Endothelial cell of umbilical vein (primary cell): ENCODE measurements around the gene TSSK6. TPM values are rescaled to one million over a fixed set of nuclear protein-coding genes. Genes with fewer than 3 reads are reported as not detected.
A peak's percentile ranks its signal among the peaks of the same experiment; 100 is the strongest.

Experiments
- BruUV-seq: library from RNA; stranded (reverse); fragments of 400-500 nt; replicated peaks from 2 replicates; lab custom pipeline; 2021; lab: Mats Ljungman, UMichigan
- CTCF ChIA-PET: fragments of 300-600, 350-600 bp; sonication (Branson Sonifier 250); formaldehyde crosslinking; loops from one replicate; lab custom pipeline; 2021; ENCODE audit warnings: antibody characterized with exemption, inconsistent platforms; lab: Charles Lee
- POLR2A ChIA-PET: fragments of 300-600, 350-600 bp; sonication (Branson Sonifier 250); formaldehyde crosslinking; loops from one replicate; lab custom pipeline; 2021; ENCODE audit warnings: antibody characterized with exemption, inconsistent platforms; lab: Charles Lee
- DNase-seq: peaks from one replicate; pipeline ENCODE4 v3.0.0-alpha.2; 2011; ENCODE audit warnings: low read depth, low spot score
- FAIRE-seq: peaks from 2 replicates; lab custom pipeline; 2011; peaks lifted over from hg19 to GRCh38; lab: Jason Lieb, UNC
- H2AFZ ChIP-seq: 2 replicates; pipeline ENCODE4 v1.6.0; 2012; ENCODE audit warnings: low read depth, low read length, control low read depth, inconsistent platforms
- H3K27ac ChIP-seq: 2 replicates; pipeline ENCODE4 v1.5.1; 2011; ENCODE audit warnings: low read depth, mild to moderate bottlenecking, control low read depth, low read length, moderate library complexity; ENCODE audit not compliant: insufficient read depth
- H3K27me3 ChIP-seq, 2 experiments: 2 replicates each; pipeline versions ENCODE4 v1.6.0 to v1.6.1; 2011; ENCODE audit warnings: low read length in 2 of 2, mixed read lengths in 1 of 2; ENCODE audit not compliant: control insufficient read depth in 2 of 2, insufficient read depth in 2 of 2
- H3K36me3 ChIP-seq, 2 experiments: 2 replicates in 1 of 2; 3 replicates in 1 of 2; pipeline ENCODE4 v1.5.1; 2011; ENCODE audit warnings: low read length in 2 of 2, mild to moderate bottlenecking in 1 of 2, moderate library complexity in 1 of 2; ENCODE audit not compliant: control insufficient read depth in 2 of 2, insufficient read depth in 2 of 2; ENCODE audit errors: extremely low read depth in 1 of 2
- H3K4me1 ChIP-seq: 3 replicates; pipeline ENCODE4 v1.5.1; 2011; ENCODE audit warnings: mild to moderate bottlenecking, low read length; ENCODE audit not compliant: control insufficient read depth, insufficient read depth; ENCODE audit errors: extremely low read depth
- H3K4me2 ChIP-seq: 2 replicates; pipeline ENCODE4 v1.6.1; 2011; ENCODE audit warnings: low read length, control low read depth, mixed read lengths; ENCODE audit not compliant: insufficient read depth
- H3K4me3 ChIP-seq, 3 experiments: fragments of 200-600 bp in 1 of 3; sonication (generic), shearing (Covaris generic) in 1 of 3; replicated peaks in 1 of 3; 2 replicates each; pipeline ENCODE4 v1.5.1; 2011 to 2016; ENCODE audit warnings: control low read depth in 3 of 3, low read length in 3 of 3, mild to moderate bottlenecking in 2 of 3, inconsistent platforms in 1 of 3, low read depth in 1 of 3, moderate library complexity in 1 of 3; ENCODE audit not compliant: insufficient read depth in 1 of 3
- H3K79me2 ChIP-seq: 2 replicates; pipeline ENCODE4 v1.6.0; 2012; ENCODE audit warnings: low read length, inconsistent platforms; ENCODE audit not compliant: control insufficient read depth, insufficient read depth
- H3K9ac ChIP-seq: replicated peaks from 2 replicates; pipeline ENCODE3; 2011; ENCODE audit warnings: low read length, control low read depth; ENCODE audit not compliant: insufficient read depth; ENCODE audit errors: extremely low read depth
- H3K9me1 ChIP-seq: replicated peaks from 3 replicates; pipeline ENCODE4 v1.6.0; 2011; ENCODE audit warnings: mild to moderate bottlenecking, low read length; ENCODE audit not compliant: control insufficient read depth, insufficient read depth; ENCODE audit errors: extremely low read depth
- H3K9me3 ChIP-seq: replicated peaks from 2 replicates; pipeline ENCODE4 v1.5.1; 2012; ENCODE audit warnings: low read length, inconsistent platforms; ENCODE audit not compliant: control insufficient read depth, insufficient read depth
- H4K20me1 ChIP-seq: replicated peaks from 2 replicates; pipeline ENCODE3; 2011; ENCODE audit warnings: mild to moderate bottlenecking, low read length; ENCODE audit not compliant: control insufficient read depth, insufficient read depth; ENCODE audit errors: extremely low read depth
- EZH2 ChIP-seq: IDR thresholded peaks from 2 replicates; pipeline ENCODE4 v1.6.1; 2012; ENCODE audit warnings: borderline replicate concordance, low read depth, mild to moderate bottlenecking, moderate library complexity, low read length, inconsistent platforms; ENCODE audit not compliant: severe bottlenecking
- FOS ChIP-seq: IDR thresholded peaks from 2 replicates; pipeline ENCODE4 v1.6.1; 2011; ENCODE audit warnings: mild to moderate bottlenecking, low read length, moderate library complexity, borderline replicate concordance; ENCODE audit not compliant: insufficient read depth
- GATA2 ChIP-seq: IDR thresholded peaks from 2 replicates; pipeline ENCODE4 v1.7.0; 2011; ENCODE audit warnings: low read depth, mild to moderate bottlenecking, moderate library complexity, mixed read lengths, low read length; ENCODE audit not compliant: insufficient read length, insufficient read depth
- JUN ChIP-seq: IDR thresholded peaks from 2 replicates; pipeline ENCODE4 v1.6.1; 2011; ENCODE audit warnings: borderline replicate concordance, low read depth; ENCODE audit not compliant: insufficient read length, insufficient read depth
- MYC ChIP-seq: IDR thresholded peaks from one replicate; pipeline ENCODE4 v1.6.1; 2011; ENCODE audit warnings: mild to moderate bottlenecking, low read depth, low read length
- POLR2A ChIP-seq: IDR thresholded peaks from 2 replicates; pipeline ENCODE4 v1.6.1; 2012; ENCODE audit warnings: low read depth, mild to moderate bottlenecking, control low read depth, low read length
- POLR2AphosphoS5 ChIP-seq: IDR thresholded peaks from 2 replicates; pipeline ENCODE4 v1.6.1; 2012; ENCODE audit warnings: low read depth, mild to moderate bottlenecking, control low read depth, low read length, moderate library complexity; ENCODE audit not compliant: insufficient read depth
- dilution Hi-C: fragments of 300-500 bp; cut with MboI; formaldehyde crosslinking; loops from one replicate; pipeline ENCODE4 v1.15.0; 2019; ENCODE audit warnings: low sequenced_read_pairs; ENCODE audit not compliant: extremely low pct_ligation_motif_present
- intact Hi-C: fragments of 100-400 bp; cut with micrococcal nuclease; formaldehyde crosslinking; loops from one replicate; pipeline ENCODE4 v1.10.0; 2022
- polyA plus RNA-seq, 4 experiments: library from polyadenylated mRNA; depleted of rRNA in 3 of 4; stranded (reverse) in 3 of 4; unstranded in 1 of 4; fragments of >200 nt; gene quantifications; 2 replicates each; pipeline versions ENCODE4 v1.2.1 to v1.2.3, GENCODE V29; 2011 to 2012; ENCODE audit warnings: missing spikeins in 1 of 4
- total RNA-seq: library from RNA; stranded (reverse); gene quantifications from 2 replicates; pipeline ENCODE4 v1.2.3, GENCODE V29; 2021
- TF ChIP-seq, protein P1 (sequence below), 2 donors: IDR thresholded peaks; 1 replicate in 1 of 2; 2 replicates in 1 of 2; pipeline ENCODE4 v1.5.1; 2011; ENCODE audit warnings: low read length in 2 of 2, mild to moderate bottlenecking in 2 of 2, moderate library complexity in 2 of 2, control low read depth in 1 of 2, inconsistent platforms in 1 of 2, low read depth in 1 of 2; ENCODE audit not compliant: insufficient read depth in 1 of 2; ENCODE audit errors: extremely low read depth in 1 of 2
- TF ChIP-seq, protein P2 (sequence below): IDR thresholded peaks from 2 replicates; pipeline ENCODE4 v1.6.1; 2011; ENCODE audit not compliant: insufficient read depth, insufficient read length

Gene TSSK6
- total and polyA plus RNA-seq, 2 donors (not counting 3 experiments of a cell fraction or from before 2014, with no cell fraction given): 0.76 to 0.82 TPM

DNA sequence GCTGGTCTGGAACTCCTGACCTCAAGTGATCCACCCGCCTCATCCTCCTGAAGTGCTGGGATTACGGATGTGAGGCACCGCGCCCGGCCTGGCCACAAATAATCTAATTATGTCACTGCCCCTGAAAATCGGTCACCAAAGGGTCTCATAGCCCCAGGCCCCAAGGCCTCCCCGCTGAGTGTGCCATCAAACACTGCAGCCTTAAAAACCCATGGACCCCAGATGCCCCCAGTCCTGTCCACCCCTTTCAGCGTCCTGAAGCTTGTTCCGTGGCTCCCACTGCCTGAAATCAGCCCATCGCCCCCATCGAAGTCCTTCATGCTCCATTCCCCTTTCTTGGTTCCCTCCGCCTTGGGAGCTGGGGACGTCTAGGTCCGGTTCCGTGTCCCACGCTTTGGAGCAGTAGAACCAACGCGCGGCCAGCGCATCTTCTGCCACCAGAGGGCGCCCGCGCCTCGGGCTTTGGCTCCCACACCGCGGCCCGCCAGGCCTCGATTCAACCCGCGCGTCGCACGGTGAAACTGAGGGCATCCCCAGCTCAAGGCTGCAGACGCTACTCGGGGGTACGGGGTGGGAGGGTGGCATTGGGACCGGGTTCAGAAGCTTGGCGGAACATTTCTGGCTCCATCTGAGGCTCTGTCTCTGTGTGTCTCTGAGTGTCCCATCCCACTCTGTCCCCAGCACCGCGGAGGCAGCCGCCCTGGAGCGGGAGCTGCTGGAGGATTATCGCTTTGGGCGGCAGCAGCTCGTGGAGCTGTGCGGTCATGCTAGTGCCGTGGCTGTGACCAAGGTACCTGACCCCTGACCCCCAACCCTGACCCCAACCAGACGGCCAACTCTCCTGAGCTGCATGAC, 16.8 kb upstream of the TSSK6 start:
- ChIA-PET CTCF (interaction anchor here (0.8 to 5.6 kb wide), 20 partner anchors 9 to 520 kb away, joined by 3 to 45 read pairs (median 4); partner anchors contain the start of genes GMIP and ZNF101), POLR2A (no interaction called here)
- TF ChIP-seq, protein P1, sequence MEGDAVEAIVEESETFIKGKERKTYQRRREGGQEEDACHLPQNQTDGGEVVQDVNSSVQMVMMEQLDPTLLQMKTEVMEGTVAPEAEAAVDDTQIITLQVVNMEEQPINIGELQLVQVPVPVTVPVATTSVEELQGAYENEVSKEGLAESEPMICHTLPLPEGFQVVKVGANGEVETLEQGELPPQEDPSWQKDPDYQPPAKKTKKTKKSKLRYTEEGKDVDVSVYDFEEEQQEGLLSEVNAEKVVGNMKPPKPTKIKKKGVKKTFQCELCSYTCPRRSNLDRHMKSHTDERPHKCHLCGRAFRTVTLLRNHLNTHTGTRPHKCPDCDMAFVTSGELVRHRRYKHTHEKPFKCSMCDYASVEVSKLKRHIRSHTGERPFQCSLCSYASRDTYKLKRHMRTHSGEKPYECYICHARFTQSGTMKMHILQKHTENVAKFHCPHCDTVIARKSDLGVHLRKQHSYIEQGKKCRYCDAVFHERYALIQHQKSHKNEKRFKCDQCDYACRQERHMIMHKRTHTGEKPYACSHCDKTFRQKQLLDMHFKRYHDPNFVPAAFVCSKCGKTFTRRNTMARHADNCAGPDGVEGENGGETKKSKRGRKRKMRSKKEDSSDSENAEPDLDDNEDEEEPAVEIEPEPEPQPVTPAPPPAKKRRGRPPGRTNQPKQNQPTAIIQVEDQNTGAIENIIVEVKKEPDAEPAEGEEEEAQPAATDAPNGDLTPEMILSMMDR (IDR thresholded peaks at IDR 0.05; ENCODE audit: extremely low read depth in 1 of 2, insufficient read depth in 1 of 2, low read depth in 1 of 2, low read length in 2 of 2): peak; percentile 96 to 99
- no peak for TF ChIP-seq EZH2
- intact Hi-C loops (loop anchor here (1.0 kb wide), 2 partner anchors 22 to 112 kb away; no protein-coding TSS in a partner anchor), dilution Hi-C loops (no loop called here)
- Histone ChIP-seq H3K9ac (no peak overlapping the region), H3K9me1 (no peaks in the 10 kb centered on the region), H3K4me3 (no peak overlapping the region), H2AFZ (no peak overlapping the region), H3K79me2 (no peaks in the 10 kb centered on the region), H3K4me1 (no peaks in the 10 kb centered on the region), H3K27me3 (no peaks in the 10 kb centered on the region), H3K27ac (no peak overlapping the region), H3K4me2 (no peak overlapping the region), H3K36me3 (no peaks in the 10 kb centered on the region), H4K20me1 (no peaks in the 10 kb centered on the region), H3K9me3 (no peaks in the 10 kb centered on the region)
- DNase-seq (peak; percentile 44), FAIRE-seq (peak; percentile 76)
- TSS peak; percentile 13 for BruUV-seq

DNA sequence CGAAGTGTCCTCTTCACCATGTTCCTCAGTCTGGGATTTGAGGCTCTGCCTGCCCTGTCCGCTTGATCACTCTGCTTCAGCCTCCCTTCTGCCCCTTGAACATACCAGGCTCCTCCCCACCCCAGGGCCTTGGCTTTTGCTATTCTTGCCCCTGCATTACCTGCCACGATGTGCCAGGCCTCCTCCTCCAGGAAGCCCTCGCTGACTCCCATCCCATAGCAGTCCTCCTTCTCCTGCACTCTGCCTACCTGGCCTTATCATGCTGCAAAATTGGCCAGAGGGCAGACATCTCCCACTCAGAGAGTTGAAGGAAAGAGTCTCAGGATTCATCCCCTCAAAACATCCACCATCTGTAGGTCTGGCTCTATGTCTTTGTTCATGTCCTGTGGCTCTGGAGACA, 15.5 kb upstream of the TSSK6 start:
- no TSS peak for BruUV-seq
- Histone ChIP-seq H4K20me1 (no peaks in the 10 kb centered on the region), H3K27ac (no peak overlapping the region), H3K27me3 (no peaks in the 10 kb centered on the region), H3K9me3 (no peaks in the 10 kb centered on the region), H3K4me3 (no peak overlapping the region), H3K79me2 (no peaks in the 10 kb centered on the region), H2AFZ (no peak overlapping the region), H3K9me1 (no peaks in the 10 kb centered on the region), H3K9ac (no peak overlapping the region), H3K4me2 (no peak overlapping the region), H3K36me3 (no peaks in the 10 kb centered on the region), H3K4me1 (no peaks in the 10 kb centered on the region)
- DNase-seq: no peak
- ChIA-PET POLR2A (no interaction called here), CTCF (interaction anchor here (0.6 to 5.6 kb wide), 9 partner anchors 10 to 521 kb away, joined by 3 to 45 read pairs (median 8); partner anchors contain the start of gene GMIP)
- no peak for TF ChIP-seq EZH2
- no peak for TF ChIP-seq POLR2AphosphoS5
- TF ChIP-seq, protein P2, sequence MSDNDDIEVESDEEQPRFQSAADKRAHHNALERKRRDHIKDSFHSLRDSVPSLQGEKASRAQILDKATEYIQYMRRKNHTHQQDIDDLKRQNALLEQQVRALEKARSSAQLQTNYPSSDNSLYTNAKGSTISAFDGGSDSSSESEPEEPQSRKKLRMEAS: no peak
- TF ChIP-seq MYC: no peak
- TF ChIP-seq FOS: no peak
- no peak for TF ChIP-seq POLR2A
- TF ChIP-seq GATA2: no peak
- TF ChIP-seq, protein P1 (IDR thresholded peaks at IDR 0.05; ENCODE audit: extremely low read depth in 1 of 2, insufficient read depth in 1 of 2, low read depth in 1 of 2, low read length in 2 of 2): no peak
- no peak for TF ChIP-seq JUN
- intact Hi-C loops: no loop called here
- dilution Hi-C loops: no loop called here
- no peak for FAIRE-seq
